HG03095 (cell line): ENCODE results near the gene HTR1B.

Source experiments
- ATAC-seq: cut with Tn5 transposase; IDR thresholded peaks from one replicate; pipeline ENCODE4 v1.9.1; 2021; ENCODE audit warnings: moderate library complexity; ENCODE audit not compliant: unreplicated experiment

Gene HTR1B

GRCh38 chr6:77456531-77457248, 6.6 kb downstream of the HTR1B start:
- ATAC-seq, result no peak

GRCh38 chr6:77455271-77455670, 8.0 kb downstream of the HTR1B start:
- no peak for ATAC-seq

- no peak for ATAC-seq
Measured at GRCh38 chr6:77454386-77454785, 8.9 kb downstream of the HTR1B start.

- no peak for ATAC-seq
Measured at GRCh38 chr6:77451466-77451865, 11.8 kb downstream of the HTR1B start.

- ATAC-seq, result no peak
Measured at GRCh38 chr6:77450924-77451323, 12.4 kb downstream of the HTR1B start.

GRCh38 chr6:77448546-77448945, 14.7 kb downstream of the HTR1B start:
- ATAC-seq, result no peak

GRCh38 chr6:77447254-77447653, 16.0 kb downstream of the HTR1B start:
- no peak for ATAC-seq

GRCh38 chr6:77446249-77446648, 17.0 kb downstream of the HTR1B start:
- ATAC-seq, result no peak

GRCh38 chr6:77445214-77445613, 18.1 kb downstream of the HTR1B start:
- ATAC-seq, result no peak

GRCh38 chr6:77440206-77440976, 22.9 kb downstream of the HTR1B start:
- no peak for ATAC-seq

GRCh38 chr6:77433888-77434287, 29.4 kb downstream of the HTR1B start:
- no peak for ATAC-seq

- no peak for ATAC-seq
Measured at GRCh38 chr6:77430504-77430903, 32.8 kb downstream of the HTR1B start.

- ATAC-seq, result no peak
Measured at GRCh38 chr6:77425671-77426070, 37.6 kb downstream of the HTR1B start.

GRCh38 chr6:77425216-77425615, 38.1 kb downstream of the HTR1B start:
- ATAC-seq, result no peak

GRCh38 chr6:77424761-77425160, 38.5 kb downstream of the HTR1B start:
- ATAC-seq, result no peak

- ATAC-seq, result no peak
Measured at GRCh38 chr6:77416839-77417238, 46.5 kb downstream of the HTR1B start.

- ATAC-seq, result no peak
Measured at GRCh38 chr6:77415706-77416105, 47.6 kb downstream of the HTR1B start.
